HAP-1 (cell line): ENCODE measurements around the gene DKC1.
A peak's percentile ranks its signal among the peaks of the same experiment; 100 is the strongest.
"Not testable (repeated sequence)": the region's sequence is repeated elsewhere in the genome, so short reads cannot be mapped to it uniquely, and the experiment has no call there.

Experiments used
- DNase-seq, 2 experiments: peaks; one replicate each; pipeline ENCODE4 v3.0.0-alpha.2; 2016 to 2020; ENCODE audit warnings: low spot score in 2 of 2
- H3K27me3 ChIP-seq: fragments of 250-450 bp; sonication (Bioruptor Pico); 2 replicates; pipeline ENCODE4 v1.5.1; 2020; ENCODE audit warnings: low read depth, mild to moderate bottlenecking, moderate library complexity
- H3K36me3 ChIP-seq: fragments of 250-450 bp; sonication (Bioruptor Pico); replicated peaks from 2 replicates; pipeline ENCODE4 v1.5.1; 2020; ENCODE audit warnings: mild to moderate bottlenecking
- H3K4me1 ChIP-seq: fragments of 250-450 bp; sonication (Bioruptor Pico); 2 replicates; pipeline ENCODE4 v1.5.1; 2020; ENCODE audit warnings: mild to moderate bottlenecking
- H3K4me3 ChIP-seq: fragments of 250-450 bp; sonication (Bioruptor Pico); 2 replicates; pipeline ENCODE4 v1.5.1; 2020; ENCODE audit warnings: mild to moderate bottlenecking, moderate library complexity
- H3K9me3 ChIP-seq: fragments of 250-450 bp; sonication (Bioruptor Pico); 2 replicates; pipeline ENCODE4 v1.5.1; 2020; ENCODE audit warnings: mild to moderate bottlenecking, moderate library complexity
- in situ Hi-C: fragments of 300-500 bp; cut with MboI; formaldehyde crosslinking; loops from 3 replicates; pipeline ENCODE4 v1.14.3; 2020; ENCODE audit warnings: low sequenced_read_pairs, inconsistent platforms, mixed read lengths

The DKC1 gene

GRCh38 chrX:154806837-154807501 lies 44.3 kb downstream of the DKC1 start:
- peaks cover 16% of the 10 kb centered on the region for H3K4me1 ChIP-seq
- no peak for DNase-seq
- in situ Hi-C loops = no loop called here

GRCh38 chrX:154809939-154810665 lies 47.4 kb downstream of the DKC1 start:
- Histone ChIP-seq H3K4me1 (peaks cover 6% of the 10 kb centered on the region), H3K27me3 (peaks cover 16% of the 10 kb centered on the region), H3K36me3 (no peaks in the 10 kb centered on the region), H3K4me3 (no peak overlapping the region), H3K9me3 (no peaks in the 10 kb centered on the region; the same call in 1 of the 2 replicates)
- in situ Hi-C loops = no loop called here
- no peak for DNase-seq

More at GRCh38 chrX:154806837-154807501, 44.3 kb downstream of the DKC1 start:
- H3K36me3 ChIP-seq = no peaks in the 10 kb centered on the region
- no peak overlapping the region for H3K4me3 ChIP-seq
- H3K27me3 ChIP-seq = no peaks in the 10 kb centered on the region
- H3K9me3 ChIP-seq = no peaks in the 10 kb centered on the region; the same call in 1 of the 2 replicates

GRCh38 chrX:154812341-154813101 lies 49.9 kb downstream of the DKC1 start:
- no peak for DNase-seq
- Histone ChIP-seq H3K4me3 (no peak overlapping the region), H3K9me3 (no peaks in the 10 kb centered on the region; the same call in 1 of the 2 replicates), H3K27me3 (peaks cover 16% of the 10 kb centered on the region), H3K36me3 (no peaks in the 10 kb centered on the region), H3K4me1 (no peaks in the 10 kb centered on the region)
- in situ Hi-C loops = no loop called here

- H3K36me3 ChIP-seq = no peaks in the 10 kb centered on the region
- H3K4me1 ChIP-seq = no peaks in the 10 kb centered on the region
- peaks cover 16% of the 10 kb centered on the region for H3K27me3 ChIP-seq
- no peak overlapping the region for H3K4me3 ChIP-seq
- 0 out of 2 replicates have a peak, but pooled peaks cover 4% of the 10 kb centered on the region for H3K9me3 ChIP-seq
- in situ Hi-C loops = no loop called here
- DNase-seq = no peak
Measured at GRCh38 chrX:154813801-154814200, 51.1 kb downstream of the DKC1 start.

- DNase-seq = no peak
- in situ Hi-C loops = no loop called here
- Histone ChIP-seq H3K4me3 (no peak overlapping the region), H3K9me3 (0 out of 2 replicates have a peak, but pooled peaks cover 4% of the 10 kb centered on the region), H3K27me3 (peaks cover 16% of the 10 kb centered on the region), H3K4me1 (0 out of 2 replicates have a peak, but pooled peaks cover 5% of the 10 kb centered on the region), H3K36me3 (no peaks in the 10 kb centered on the region)
Measured at GRCh38 chrX:154815274-154815818, 52.7 kb downstream of the DKC1 start.

- H3K9me3 ChIP-seq, H3K4me3 ChIP-seq, H3K4me1 ChIP-seq, DNase-seq, in situ Hi-C loops, H3K36me3 ChIP-seq: not testable (repeated sequence)
- peaks cover 16% of the 10 kb centered on the region for H3K27me3 ChIP-seq
Measured at GRCh38 chrX:154816326-154816898, 53.7 kb downstream of the DKC1 start.

GRCh38 chrX:154817048-154817618 lies 54.5 kb downstream of the DKC1 start:
- H3K36me3 ChIP-seq, H3K9me3 ChIP-seq, H3K4me3 ChIP-seq, in situ Hi-C loops, DNase-seq, H3K4me1 ChIP-seq: not testable (repeated sequence)
- H3K27me3 ChIP-seq = peaks cover 16% of the 10 kb centered on the region

- Histone ChIP-seq H3K36me3 (no peaks in the 10 kb centered on the region), H3K4me1 (0 out of 2 replicates have a peak, but pooled peaks cover 5% of the 10 kb centered on the region), H3K9me3 (0 out of 2 replicates have a peak, but pooled peaks cover 4% of the 10 kb centered on the region), H3K4me3 (no peak overlapping the region), H3K27me3 (peaks cover 2% of the 10 kb centered on the region)
- in situ Hi-C loops = no loop called here
- DNase-seq = no peak
Measured at GRCh38 chrX:154818916-154819770, 56.5 kb downstream of the DKC1 start.

GRCh38 chrX:154819771-154820341 lies 57.2 kb downstream of the DKC1 start:
- in situ Hi-C loops = no loop called here
- 0 out of 2 replicates have a peak, but pooled peaks cover 5% of the 10 kb centered on the region for H3K4me1 ChIP-seq
- no peak overlapping the region for H3K4me3 ChIP-seq
- no peaks in the 10 kb centered on the region for H3K36me3 ChIP-seq
- H3K27me3 ChIP-seq = no peaks in the 10 kb centered on the region
- peak in 1 of 2 experiments; percentile 33 for DNase-seq
- 0 out of 2 replicates have a peak, but pooled peaks cover 4% of the 10 kb centered on the region for H3K9me3 ChIP-seq

GRCh38 chrX:154821523-154821922 lies 58.9 kb downstream of the DKC1 start:
- Histone ChIP-seq H3K9me3 (0 out of 2 replicates have a peak, but pooled peaks cover 4% of the 10 kb centered on the region), H3K4me1 (0 out of 2 replicates have a peak, but pooled peaks cover 5% of the 10 kb centered on the region), H3K4me3 (no peak overlapping the region), H3K27me3 (peaks cover 1% of the 10 kb centered on the region; the same call in 1 of the 2 replicates), H3K36me3 (no peaks in the 10 kb centered on the region)
- in situ Hi-C loops = no loop called here
- no peak for DNase-seq

- Histone ChIP-seq H3K36me3 (no peaks in the 10 kb centered on the region), H3K27me3 (peaks cover 2% of the 10 kb centered on the region; the same call in 1 of the 2 replicates), H3K9me3 (0 out of 2 replicates have a peak, but pooled peaks cover 4% of the 10 kb centered on the region), H3K4me1 (0 out of 2 replicates have a peak, but pooled peaks cover 5% of the 10 kb centered on the region), H3K4me3 (no peak overlapping the region)
- DNase-seq = no peak
- in situ Hi-C loops = no loop called here
Measured at GRCh38 chrX:154822029-154822428, 59.4 kb downstream of the DKC1 start.

- DNase-seq = no peak
- H3K36me3 ChIP-seq = no peaks in the 10 kb centered on the region
- no peaks in the 10 kb centered on the region for H3K9me3 ChIP-seq
- in situ Hi-C loops = no loop called here
- no peak overlapping the region for H3K4me3 ChIP-seq
- H3K4me1 ChIP-seq = 0 out of 2 replicates have a peak, but pooled peaks cover 2% of the 10 kb centered on the region
- peaks cover 2% of the 10 kb centered on the region; the same call in 1 of the 2 replicates for H3K27me3 ChIP-seq
Measured at GRCh38 chrX:154824638-154825037, 62.0 kb downstream of the DKC1 start.
